GM21786 (cell line): ENCODE results near the gene CLDN14.
"Not testable (repeated sequence)": the region's sequence is repeated elsewhere in the genome, so short reads cannot be mapped to it uniquely, and the experiment has no call there.

Experiments used
- ATAC-seq: cut with Tn5 transposase; IDR thresholded peaks from one replicate; pipeline ENCODE4 v1.9.1; 2021; ENCODE audit not compliant: unreplicated experiment

CLDN14 gene

DNA sequence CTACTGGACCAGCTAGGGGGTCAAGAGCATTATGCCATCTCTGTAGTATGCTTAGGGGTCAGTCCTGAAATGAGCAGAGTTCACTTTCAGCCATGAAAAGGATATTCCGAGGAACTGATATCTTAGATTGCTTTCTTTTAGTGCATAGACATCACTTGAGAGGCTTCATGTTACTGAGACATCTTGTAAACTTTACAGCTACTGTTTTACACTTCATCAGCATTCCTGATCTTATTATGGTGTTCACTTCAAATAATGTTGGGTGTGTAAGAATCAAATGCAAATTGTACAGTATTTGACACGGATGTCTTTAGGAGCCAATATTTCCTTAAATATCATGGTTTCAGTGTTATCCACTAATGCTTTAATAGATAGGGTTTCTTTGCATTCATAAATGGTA lies 22.4 kb upstream of the CLDN14 start:
- no peak for ATAC-seq

DNA sequence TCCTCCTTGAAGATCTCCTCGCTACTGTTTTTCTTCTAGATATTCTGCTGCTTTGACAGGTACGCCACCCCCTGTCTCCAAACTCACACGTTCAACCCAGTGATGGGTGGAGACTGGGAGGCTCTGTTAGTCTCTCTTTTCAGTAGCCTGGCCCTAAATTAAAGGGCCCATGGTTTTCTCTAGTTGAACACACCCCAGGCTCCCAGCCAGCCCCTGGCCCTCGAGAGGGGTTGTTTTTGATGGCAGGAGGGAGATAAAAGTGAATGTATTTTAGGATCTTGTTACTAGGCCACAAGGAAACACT lies 21.6 kb upstream of the CLDN14 start:
- no peak for ATAC-seq

DNA sequence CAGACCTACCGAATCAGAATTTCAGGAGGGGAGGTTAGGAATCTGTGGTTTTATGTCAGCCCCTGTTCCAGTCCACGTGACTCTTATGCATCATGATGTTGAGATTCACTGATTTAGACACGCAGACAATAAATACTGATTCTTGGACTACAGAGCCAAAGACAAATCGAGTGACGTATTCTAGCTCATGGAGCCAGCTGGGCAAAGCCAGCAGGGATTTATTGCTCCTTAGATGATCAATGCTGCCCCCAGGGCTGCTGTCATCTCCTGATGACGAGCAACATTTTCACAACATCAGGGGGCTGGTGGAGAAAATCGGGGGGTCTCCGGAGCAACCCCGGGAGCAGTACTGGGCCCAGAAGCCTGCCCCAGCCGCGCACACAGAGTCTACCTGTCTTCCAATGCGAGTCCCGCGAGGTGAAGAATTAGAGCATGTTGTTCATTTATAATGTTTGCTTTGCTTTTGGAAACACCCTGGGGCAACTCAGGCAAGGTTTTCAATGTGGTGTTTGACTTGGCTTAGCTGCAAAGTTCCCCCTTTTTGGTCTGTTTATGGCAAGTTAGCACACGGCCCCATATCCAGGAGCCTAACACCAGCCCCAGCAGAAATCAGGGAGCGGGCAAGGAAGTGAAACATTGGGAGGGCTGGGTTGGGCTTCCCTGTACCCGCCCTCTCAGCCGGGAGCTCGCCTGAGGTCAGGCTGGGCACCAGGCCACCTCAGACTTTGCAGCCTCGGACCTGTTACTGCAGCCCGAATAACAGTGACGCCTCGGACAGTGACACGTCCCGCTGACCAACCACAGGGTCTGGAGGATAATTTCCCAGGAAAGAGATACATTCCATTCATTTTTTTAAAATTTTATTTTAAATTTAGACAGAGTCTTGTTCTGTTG lies 19.9 kb upstream of the CLDN14 start:
- no peak for ATAC-seq

DNA sequence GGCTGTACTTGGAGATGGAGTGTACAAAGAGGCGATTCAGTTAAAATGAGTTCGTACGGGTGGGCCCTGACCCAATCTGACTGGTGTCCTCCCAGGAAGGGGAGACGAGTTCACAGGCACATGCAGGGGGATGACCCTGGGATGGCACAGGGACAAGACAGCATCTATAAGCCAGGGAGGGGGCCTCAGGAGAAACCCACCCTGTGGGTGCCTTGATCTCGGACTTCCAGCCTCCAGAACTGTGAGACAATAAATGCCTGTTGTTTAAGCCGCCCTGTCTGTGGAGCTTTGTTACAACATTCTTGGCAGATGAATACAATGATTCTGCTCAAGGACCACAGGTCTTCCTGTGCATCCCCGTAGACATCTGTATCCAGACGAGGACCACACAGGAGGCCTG lies 14.6 kb upstream of the CLDN14 start:
- ATAC-seq, result no peak

DNA sequence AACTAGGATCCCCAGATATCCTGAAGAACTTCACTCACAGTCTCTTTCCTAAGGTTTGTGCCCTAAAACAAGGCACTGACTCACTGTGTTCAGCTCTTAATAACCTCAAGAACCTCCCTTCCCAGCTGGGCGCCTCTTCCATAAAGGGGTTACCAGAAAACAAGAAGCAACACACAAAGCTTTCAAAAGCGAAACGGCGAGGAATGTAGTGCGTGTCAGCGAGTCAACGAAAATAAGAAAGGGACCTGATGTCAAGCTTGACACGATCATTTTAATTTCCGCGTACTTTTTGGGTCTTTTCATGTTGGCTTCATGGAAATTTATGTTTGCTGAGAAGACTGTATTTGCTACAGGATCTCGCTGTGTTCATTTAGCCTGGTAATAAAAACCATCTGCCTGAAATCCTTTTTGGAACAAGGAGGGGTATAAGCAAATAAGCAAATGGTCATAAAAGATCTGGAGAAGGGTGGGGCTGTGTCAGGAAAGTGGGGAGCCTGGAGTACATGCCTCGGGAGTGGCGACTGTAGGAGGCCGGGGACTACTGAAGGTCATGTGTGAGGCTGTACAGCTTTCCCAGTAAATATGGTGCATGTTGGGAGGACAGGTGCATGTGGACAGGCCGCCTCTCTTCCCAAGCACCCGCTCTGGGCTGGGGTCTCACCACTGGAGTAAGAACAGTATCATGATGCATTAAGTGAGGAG lies 11.4 kb upstream of the CLDN14 start:
- ATAC-seq, result no peak

DNA sequence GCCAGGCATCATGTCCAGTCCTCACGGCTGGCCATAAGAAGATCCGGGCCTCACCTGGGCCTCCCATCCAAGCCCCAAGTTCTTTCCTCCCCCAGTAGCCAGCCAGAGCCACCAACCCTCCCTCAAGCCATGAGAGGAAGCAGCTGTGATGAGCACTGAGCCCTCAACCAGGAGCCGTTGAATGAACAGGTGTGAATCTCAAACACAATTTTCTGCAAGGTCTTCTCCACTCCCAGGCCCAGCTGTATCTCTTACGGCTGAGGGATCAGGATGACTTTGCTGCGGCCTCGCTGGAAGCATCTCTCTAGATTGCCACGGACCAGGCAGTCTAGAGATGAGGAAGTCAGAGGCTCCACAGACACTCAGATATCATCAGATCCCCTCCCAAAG lies 9.8 kb upstream of the CLDN14 start:
- no peak for ATAC-seq

DNA sequence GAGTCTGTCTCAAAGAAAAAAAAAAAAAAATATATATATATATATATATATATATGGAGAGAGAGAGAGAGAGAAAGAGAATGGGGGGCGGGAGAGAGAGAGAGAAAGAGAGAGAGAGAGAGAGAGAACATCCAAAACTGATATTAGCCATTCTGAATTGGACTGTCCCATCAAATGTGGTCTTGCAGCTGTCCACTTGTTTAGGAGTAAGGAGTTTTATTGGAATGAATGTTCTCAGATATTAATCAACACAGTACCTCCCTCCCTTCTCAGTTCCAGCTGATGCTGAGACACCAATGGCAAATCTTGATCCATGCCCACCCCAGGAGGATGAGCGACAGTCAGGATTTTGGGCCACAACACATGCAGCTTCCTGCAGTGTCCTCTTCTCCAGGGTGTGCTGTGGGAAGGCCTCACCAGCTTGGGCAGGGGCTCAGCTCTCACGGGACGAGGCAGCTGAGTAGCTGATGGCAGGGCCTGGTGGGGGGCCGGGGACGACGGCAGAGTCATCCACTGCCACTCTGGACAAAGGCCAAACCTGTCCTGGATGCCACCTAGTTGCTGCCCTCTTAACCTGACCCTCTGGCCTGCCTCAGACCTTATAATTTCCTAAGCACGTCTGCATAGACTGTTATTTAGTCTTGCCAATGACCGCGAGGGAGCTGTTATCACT lies 9.3 kb upstream of the CLDN14 start:
- ATAC-seq, result no peak

DNA sequence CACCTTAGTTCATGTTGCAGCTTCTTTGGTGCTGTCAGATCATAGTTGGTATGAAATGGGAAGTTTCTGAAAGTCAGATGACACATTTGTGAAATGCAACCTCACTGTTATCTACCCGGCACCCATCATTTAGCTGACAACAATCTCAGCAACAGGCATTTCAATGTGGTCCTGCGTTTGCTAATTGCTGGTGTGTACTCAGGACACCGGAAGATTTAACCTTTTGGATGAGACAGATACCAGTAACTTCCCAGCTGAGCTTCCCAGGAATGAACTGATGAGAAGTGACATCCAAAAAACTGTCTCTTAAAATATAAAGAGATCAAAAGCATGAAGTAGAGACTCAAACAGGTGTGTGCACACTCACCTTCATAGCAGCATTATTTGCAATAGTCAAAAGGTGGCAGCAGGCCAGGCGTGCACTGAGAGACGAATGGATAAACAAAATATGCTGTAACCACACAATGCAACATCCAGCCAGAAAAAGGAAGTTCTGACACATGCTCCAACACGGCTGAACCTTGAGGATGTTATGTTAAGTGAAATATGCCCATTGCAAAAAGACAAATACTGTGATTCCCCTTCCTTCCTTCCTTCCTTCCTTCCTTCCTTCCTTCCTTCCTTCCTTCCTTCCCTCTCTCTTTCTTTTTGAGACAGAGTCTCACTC lies 7.9 kb upstream of the CLDN14 start:
- ATAC-seq, result no peak

DNA sequence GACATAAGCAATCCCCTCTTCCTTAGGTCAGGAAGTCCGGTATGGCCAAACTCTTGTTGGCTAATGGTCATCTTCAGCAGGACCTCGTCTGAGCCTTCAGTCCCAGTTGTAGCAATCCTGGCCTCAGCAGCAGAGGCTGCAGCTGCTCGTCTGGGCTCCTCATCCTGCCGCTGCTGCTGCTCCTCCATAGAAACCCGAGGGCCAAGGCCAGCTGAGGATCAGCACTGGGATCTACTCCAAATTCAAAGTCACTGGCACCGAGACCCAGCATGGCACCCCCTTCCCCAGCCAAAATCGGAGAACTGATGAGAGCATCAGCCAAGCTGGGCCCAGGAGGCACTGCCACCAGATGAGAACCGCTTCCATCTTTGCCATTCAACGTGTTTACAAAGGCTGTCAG lies 6.3 kb upstream of the CLDN14 start:
- no peak for ATAC-seq

DNA sequence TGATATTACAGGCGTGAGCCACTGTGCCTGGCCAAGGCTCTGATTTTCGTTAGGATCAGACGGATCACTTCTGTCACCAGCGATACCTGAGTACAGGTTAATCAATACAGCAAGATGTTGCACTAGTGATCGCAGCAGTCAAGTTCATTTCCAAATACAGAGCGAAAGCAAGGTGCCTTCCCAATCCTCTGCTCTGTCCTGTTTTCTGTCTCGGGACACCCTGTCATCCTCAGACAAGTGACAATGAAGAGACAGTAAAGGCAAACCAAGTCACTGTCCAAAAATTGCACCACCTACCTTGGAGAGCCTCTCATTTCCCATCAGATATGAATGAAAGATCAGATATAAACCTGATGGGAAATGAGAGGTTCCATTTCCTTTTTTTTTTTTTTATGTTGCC lies 5.6 kb upstream of the CLDN14 start:
- ATAC-seq, result no peak

DNA sequence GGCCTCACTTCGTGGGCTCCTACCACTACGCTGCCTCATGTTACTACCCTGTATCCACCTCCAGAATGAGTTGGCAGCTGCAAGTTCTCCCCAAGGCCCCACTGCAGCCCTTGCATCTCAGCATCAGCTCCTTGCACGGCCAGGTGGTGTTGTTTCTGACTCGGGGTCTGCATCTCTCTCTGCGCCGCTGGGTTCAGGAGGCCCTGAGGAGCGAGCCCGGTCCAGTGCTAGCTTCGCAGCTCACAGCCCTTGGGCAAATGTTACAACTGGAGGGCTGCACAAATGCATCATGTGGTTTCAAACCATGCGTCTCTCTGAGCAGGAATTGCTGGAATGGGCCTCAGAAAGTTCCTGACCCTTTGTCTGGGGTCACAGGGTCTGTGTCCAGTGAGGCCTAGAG lies 3.2 kb upstream of the CLDN14 start:
- ATAC-seq, result no peak

DNA sequence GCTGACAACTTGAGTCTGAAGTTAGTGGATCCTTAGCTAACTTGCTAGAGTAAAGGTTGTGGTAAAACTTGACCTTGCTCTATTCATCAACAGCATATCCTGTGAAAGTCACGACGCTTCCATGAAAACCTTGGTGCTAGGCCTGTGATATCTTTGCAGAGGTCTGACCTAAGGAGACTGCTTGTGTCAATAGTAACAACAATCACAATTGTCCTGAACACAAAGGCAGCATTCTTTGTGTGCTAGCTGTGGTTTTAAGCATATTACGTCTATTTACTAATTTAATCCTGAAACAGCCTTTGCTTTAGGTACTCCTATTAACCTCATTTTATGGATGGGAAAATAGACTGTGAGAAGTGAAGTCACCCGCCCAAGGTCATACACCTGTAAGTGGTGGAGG lies 2.8 kb upstream of the CLDN14 start:
- no peak for ATAC-seq

DNA sequence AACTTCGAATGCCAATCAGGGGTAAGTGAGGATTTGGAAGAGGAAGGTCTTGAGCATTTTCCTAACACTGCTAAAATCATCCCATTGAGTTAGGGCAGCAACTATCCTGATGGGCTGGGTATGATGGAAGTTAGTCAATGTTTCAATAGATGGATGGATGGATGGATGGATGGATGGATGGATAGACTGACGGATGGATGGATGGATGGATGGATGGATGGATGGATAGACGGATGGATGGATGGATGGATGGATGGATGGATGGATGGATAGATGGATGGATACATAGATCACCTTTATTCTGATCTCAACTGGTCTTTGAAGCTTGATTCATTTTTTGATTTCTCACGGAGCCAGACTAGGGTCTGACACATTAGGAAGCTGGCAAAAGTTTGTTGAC lies 2.3 kb upstream of the CLDN14 start:
- no peak for ATAC-seq

DNA sequence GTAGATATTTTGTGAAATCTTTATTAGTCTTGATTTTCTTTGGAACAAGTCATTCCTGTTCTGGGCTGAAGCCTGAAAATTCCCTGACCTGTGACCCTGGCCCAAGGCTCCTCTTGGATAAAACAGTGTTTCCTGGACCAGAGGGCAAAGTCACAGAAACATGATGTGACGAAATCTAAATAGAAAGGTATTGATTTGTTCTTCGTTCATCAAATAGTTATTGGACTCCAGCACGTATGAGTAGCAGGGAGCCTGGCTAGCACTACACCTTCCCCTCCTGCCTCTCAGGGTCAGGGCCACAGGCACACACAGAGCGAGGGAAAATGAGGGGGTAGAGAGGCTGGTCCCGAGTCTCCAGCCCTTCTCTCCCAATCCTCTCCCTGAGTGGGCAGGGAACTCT lies 1.7 kb upstream of the CLDN14 start:
- no peak for ATAC-seq

DNA sequence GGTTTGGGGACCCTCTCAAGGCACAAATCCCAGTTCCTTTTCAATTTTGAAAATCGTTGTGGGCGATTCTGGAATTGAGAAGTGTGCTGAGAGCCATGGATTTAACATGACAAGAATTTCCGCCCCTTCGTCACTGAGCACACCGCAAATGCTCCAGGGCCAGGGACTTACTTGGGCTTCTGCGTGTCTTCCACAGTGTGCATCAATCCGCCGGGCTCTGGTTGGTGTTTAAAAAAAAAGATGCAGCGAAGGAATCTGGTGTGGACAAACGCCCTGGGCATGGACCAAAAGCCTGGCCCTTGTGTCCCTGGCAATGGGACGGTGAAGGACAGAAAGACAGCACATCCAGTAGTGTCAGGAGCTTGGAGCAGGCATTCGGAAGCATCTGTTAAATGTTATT lies 696 bp upstream of the CLDN14 start:
- ATAC-seq, result no peak

DNA sequence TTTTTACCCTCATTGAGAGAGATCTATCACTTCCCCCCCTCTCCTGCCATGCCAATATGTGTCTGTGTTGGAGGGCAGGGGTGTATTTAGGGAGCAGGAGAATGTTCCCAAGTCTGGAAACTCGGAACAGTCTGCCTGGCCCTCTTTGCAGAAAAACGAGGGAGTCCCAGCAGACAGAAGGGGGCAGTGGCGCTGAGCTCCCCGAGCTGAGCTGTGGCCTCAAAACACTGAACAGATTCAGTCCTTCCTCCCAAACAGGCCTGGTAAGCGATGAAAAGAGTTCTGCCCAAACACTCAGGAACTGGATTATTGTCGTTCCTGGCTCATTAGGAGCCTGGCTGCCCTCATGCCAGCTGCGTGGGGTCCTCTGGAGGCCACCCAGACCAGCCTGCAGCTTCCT lies 981 bp downstream of the CLDN14 start:
- no peak for ATAC-seq

DNA sequence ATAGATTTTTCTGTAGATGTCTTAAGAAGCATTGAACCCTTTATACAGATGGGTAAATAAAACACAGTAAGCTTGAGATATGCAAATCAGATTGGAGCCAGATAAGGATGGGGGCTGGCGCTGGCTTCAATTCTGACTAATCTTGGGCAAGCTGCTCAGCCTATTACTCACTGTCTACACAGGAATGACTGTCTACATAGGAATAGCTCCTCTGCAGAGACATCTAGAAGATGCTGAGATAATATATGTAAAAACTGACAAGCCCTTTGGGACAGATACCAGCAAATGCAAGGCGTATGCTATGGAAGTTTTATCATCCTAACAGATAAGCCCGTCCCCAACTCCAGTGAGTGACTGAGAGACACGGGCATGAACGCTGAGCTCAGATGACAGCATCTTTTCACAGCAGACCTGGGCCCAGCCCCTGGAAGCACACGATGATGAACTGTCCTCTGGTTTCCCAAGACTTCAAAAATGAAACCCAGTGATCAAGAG lies 1.7 kb downstream of the CLDN14 start:
- ATAC-seq, result no peak

DNA sequence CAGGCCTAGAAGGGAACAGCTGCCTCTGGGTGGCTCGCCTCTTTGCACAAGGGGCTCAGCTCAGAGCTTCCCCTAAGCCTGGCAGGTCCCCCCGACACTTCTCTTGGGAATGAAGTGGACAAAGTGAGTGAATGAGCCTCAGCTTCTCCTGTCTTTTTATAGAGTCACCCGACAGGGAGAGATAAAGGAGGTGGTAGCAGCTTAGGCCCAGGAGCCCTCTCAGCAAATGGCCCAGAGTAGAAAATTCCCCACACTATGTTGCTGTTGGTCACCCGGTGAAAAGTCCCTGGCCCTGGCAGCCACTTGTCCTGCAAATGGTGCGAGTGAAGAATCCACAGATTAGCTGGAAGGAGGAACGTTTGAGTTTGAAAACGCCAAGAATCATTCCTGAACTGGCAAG lies 2.4 kb downstream of the CLDN14 start:
- no peak for ATAC-seq

DNA sequence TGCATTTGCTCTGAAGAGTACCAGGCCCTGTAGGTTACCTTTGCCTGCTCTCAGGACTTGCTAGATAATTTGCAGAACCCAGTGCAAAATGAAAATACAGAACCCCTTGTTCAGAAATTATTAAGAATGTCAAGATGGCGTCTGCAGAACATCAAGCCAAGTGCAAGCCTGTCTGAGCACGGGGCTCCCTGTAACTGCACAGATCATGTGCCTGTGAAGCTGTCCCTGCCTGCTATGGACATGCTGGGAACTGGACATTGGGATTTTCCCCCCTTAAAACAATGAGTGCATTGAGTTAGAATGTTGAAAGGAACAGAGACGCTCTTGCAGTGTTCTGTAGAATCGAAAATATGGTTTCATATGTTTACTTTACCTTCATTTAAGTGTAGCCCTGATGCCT lies 2.9 kb downstream of the CLDN14 start:
- no peak for ATAC-seq

DNA sequence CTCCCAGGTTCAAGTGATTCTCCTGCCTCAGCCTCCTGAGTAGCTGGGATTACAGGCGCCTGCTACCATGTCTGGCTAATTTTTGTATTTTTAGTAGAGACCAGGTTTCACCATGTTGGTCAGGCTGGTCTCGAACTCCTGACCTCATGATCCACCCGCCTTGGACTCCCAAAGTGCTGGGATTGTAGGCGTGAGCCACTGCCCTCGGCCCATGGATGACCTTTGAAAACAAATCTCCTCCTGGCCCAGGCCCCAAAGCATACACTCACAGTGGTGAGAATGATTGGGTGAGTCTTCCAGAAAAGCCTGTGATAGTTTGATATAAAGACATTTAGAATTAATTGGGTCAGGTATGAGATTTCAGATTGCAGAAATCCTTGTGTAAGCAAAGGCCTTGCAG lies 3.4 kb downstream of the CLDN14 start:
- ATAC-seq, result not testable (repeated sequence)

DNA sequence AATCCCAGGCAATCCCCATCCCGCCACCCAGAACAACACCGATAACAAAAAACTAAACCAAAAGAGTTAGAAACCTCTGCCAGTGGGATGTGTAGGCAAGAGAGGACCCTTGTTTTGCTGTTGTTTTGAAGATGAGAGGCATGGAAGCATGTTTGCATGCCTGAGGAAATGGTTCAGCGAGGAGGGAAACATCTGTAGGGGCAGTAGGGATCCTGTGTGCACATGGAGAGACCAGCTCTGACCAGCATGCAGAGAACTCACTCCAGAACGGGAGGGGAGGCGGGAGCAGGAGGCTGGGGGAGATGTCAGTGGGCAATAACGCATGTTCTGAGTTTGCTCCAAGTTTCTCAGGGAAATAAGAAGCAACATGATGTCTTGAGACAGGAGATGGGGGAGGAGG lies 5.3 kb downstream of the CLDN14 start:
- ATAC-seq, result no peak

DNA sequence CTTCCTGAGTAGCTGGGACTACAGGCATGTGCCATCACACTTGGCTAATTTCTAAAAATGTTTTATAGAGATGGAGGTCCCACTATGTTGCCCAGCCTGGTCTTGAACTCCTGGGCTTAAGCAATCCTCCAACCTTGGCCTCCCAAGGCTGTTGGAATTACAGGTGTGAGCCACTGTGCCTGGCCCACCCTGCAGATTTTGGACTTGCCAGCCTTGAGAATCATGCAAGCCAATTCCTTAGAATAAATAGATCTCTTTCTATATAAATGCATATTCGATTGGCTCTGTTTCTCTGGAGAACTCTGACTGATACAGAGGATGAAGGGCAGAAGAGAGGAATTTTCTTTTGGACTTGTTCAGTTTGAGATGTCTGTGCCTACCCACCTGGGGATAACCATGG lies 6.7 kb downstream of the CLDN14 start:
- ATAC-seq, result no peak
